ENCODE measurements around the gene MTMR3. TPM values are rescaled to one million over a fixed set of nuclear protein-coding genes. Genes with fewer than 3 reads are reported as not detected.
A peak's percentile ranks its signal among the peaks of the same experiment; 100 is the strongest.

The MTMR3 gene
- total and polyA plus RNA-seq, 8 donors = 37.4 to 55.4 (median 44.9) TPM

DNA sequence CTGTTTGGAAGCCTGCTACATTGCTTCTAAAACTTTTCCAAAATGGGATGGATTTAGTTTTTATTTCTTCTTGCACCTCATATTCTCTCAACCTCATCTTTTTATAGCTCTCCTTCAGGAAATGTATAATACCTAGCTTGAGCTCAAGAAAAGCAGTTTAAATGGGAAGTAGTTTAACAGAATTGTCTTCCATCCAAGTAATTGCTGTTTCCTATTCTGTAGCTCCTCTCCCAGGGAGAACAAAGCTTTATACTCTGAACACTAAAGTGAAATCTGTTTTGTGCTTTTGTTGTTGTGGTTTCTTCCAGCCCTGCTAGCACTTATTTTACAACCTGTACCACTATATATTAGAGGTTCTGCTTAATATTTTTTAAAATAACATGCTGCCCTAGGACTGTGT lies 114.1 kb downstream of the MTMR3 start:
- Histone ChIP-seq H3K4me1 (peaks cover 7 to 17% of the 10 kb centered on the region in 2 donors), H3K4me3 (no peak overlapping the region), H3K27me3 (no peaks in the 10 kb centered on the region), H3K36me3 (peaks cover 0 to 47% of the 10 kb centered on the region in 2 donors), H3K27ac (no peak overlapping the region), H3K9me3 (no peaks in the 10 kb centered on the region)
- DNase-seq (no peak), ATAC-seq (no peak)
- intact Hi-C loops (cut with DNase I) = no loop called here
- TF ChIP-seq CTCF (IDR thresholded peaks at IDR 0.05) = no peak

- intact Hi-C loops (cut with DNase I) = no loop called here
- Histone ChIP-seq H3K4me1 (peaks cover 7 to 17% of the 10 kb centered on the region in 2 donors), H3K36me3 (peaks cover 0 to 47% of the 10 kb centered on the region in 2 donors), H3K4me3 (no peak overlapping the region), H3K27me3 (no peaks in the 10 kb centered on the region), H3K27ac (no peak overlapping the region), H3K9me3 (no peaks in the 10 kb centered on the region)
- ATAC-seq = no peak
- TF ChIP-seq CTCF (IDR thresholded peaks at IDR 0.05) = no peak
- DNase-seq = no peak
Observed at GRCh38 chr22:29997516-29997915, 114.5 kb downstream of the MTMR3 start.

DNA sequence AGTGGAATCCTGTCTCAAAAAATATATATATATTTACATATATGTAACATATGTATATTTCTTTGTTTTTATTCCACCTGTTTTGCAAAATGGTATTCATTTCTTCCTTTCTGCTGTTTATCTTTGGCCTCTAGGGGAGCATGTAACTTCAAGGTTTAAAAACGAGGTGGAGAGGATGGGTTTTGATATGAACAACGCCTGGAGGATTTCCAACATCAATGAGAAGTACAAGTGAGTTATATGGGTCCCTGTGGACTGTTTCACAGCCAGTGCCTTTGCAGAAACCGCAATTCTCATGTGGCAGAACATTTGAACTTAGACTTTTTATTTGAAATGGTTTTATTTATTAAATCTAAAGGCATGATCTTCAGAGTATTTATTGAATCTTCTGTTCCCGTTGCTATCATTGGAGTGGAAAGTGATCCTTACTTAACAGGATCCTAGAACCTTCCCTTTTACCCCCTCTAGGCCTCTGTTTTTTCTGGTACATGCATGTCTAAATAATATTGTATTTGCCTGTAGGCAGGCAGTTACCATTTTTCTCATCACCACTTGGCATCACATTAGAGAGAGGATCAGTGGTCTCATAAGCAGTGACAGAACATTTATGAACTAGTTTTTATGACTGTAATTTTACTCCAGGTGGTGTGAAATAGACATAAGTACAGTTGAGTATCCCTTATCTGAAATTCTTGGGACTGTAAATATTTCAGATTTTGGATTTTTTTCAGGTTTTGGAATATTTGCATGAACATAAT lies 115.8 kb downstream of the MTMR3 start:
- Histone ChIP-seq H3K27me3 (no peaks in the 10 kb centered on the region), H3K9me3 (no peaks in the 10 kb centered on the region), H3K36me3 (peaks cover 0 to 48% of the 10 kb centered on the region in 2 donors), H3K4me1 (peaks cover 7 to 16% of the 10 kb centered on the region in 2 donors), H3K27ac (no peak overlapping the region), H3K4me3 (no peak overlapping the region)
- TF ChIP-seq CTCF (IDR thresholded peaks at IDR 0.05) = no peak
- intact Hi-C loops (cut with DNase I) = no loop called here
- ATAC-seq = no peak
- no peak for DNase-seq

DNA sequence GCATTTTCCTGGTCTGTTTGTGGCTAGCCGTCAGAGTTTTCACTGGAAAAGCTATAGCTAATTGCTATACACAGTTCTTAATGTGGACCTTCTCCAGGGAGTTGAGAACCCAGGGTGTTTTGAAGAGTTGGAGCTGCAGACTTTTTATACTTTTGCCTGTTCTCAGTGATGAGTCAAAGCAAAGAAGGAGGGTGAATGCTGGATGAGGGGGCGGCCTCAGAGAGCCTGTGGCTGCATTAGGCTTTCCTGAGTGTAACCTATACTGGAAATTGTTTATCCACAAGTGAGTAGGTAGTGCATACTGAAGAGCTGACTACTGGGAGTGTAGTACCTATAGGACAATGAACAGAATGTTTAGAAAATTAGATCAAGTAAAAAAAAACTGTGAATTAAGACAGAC lies 117.6 kb downstream of the MTMR3 start:
- no peaks in the 10 kb centered on the region for H3K27me3 ChIP-seq
- H3K36me3 ChIP-seq = peaks cover 0 to 55% of the 10 kb centered on the region in 2 donors
- no peaks in the 10 kb centered on the region for H3K4me1 ChIP-seq
- H3K27ac ChIP-seq = no peak overlapping the region
- H3K9me3 ChIP-seq = no peaks in the 10 kb centered on the region
- peak; percentile 22 for ATAC-seq
- no peak overlapping the region for H3K4me3 ChIP-seq
- TF ChIP-seq CTCF (IDR thresholded peaks at IDR 0.05) = no peak
- intact Hi-C loops (cut with DNase I) = loop anchor here in 1 of 2 donors (10.0 kb wide), 1 partner anchor 366 kb away; no protein-coding TSS in a partner anchor
- DNase-seq = no peak

DNA sequence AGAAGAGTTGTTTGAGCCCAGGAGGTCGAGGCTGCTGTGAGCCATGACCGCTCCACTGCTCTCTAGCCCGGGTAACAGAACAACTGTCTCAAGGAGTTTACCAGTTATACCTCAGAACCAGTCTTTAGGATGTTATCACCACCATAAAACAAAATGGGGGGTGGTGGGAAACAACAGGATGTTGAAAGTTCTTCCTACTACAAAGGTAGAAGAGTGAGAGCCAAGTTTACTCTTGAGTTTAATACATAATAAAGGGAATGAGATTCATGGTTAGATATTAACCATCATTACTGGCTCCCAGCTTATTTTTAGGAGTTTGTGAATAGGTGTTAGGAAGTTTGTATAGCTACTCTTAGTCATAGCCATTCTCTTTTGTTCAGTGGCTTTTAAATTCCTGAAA lies 118.5 kb downstream of the MTMR3 start:
- intact Hi-C loops (cut with DNase I) = loop anchor here in 1 of 2 donors (10.0 kb wide), 1 partner anchor 367 kb away; no protein-coding TSS in a partner anchor
- ATAC-seq = peak; percentile 20
- no peak for TF ChIP-seq CTCF (IDR thresholded peaks at IDR 0.05)
- DNase-seq = no peak
- Histone ChIP-seq H3K9me3 (no peaks in the 10 kb centered on the region), H3K36me3 (peaks cover 0 to 64% of the 10 kb centered on the region in 2 donors), H3K4me1 (no peaks in the 10 kb centered on the region), H3K4me3 (no peak overlapping the region), H3K27ac (no peak overlapping the region), H3K27me3 (no peaks in the 10 kb centered on the region)

Data from left lung (tissue), 10 donors.